NB4 (cell line): ENCODE data around the gene TAF1B.
A peak's percentile ranks its signal among the peaks of the same experiment; 100 is the strongest.

Experiments
- DNase-seq: peaks from one replicate; pipeline ENCODE4 v3.0.0; 2010; ENCODE audit warnings: low read depth
- H3K4me3 ChIP-seq: one replicate; pipeline ENCODE4 v1.5.1; 2011; ENCODE audit warnings: mild to moderate bottlenecking, low read depth, low read length, moderate library complexity
- MYC ChIP-seq: IDR thresholded peaks from 2 replicates; pipeline ENCODE4 v1.6.1; 2011; ENCODE audit warnings: low read depth, low read length
- POLR2A ChIP-seq: IDR thresholded peaks from 2 replicates; pipeline ENCODE4 v1.6.1; 2011; ENCODE audit warnings: mild to moderate bottlenecking; ENCODE audit not compliant: insufficient read length; ENCODE audit errors: extremely low read depth
- TF ChIP-seq, protein P1 (sequence below): IDR thresholded peaks from one replicate; pipeline ENCODE4 v1.5.1; 2012; ENCODE audit warnings: low read depth, low read length
- TF ChIP-seq, protein P2 (sequence below): IDR thresholded peaks from 2 replicates; pipeline ENCODE4 v1.6.1; 2011; ENCODE audit warnings: low read depth, low read length

Gene TAF1B

DNA sequence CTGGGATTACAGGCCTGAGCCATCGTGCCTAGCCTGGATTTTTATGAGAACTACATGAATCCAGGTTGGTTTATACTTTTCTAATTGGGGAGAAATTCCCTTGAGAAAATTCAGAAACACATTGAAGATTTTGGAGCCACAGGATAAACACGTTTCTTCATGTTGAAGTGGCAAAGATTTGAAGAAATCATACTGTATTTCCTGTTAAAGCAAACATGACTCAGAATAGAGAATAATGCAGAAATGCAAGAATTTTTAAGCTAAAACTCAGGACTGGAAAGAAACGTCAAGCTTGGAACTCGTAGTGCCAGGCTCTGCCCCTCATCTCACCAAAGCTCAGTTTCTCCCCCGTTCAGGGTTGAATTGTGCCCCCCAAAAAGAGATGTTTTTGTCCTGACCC, 32.1 kb upstream of the TAF1B start:
- H3K4me3 ChIP-seq: no peak overlapping the region
- TF ChIP-seq, protein P1, sequence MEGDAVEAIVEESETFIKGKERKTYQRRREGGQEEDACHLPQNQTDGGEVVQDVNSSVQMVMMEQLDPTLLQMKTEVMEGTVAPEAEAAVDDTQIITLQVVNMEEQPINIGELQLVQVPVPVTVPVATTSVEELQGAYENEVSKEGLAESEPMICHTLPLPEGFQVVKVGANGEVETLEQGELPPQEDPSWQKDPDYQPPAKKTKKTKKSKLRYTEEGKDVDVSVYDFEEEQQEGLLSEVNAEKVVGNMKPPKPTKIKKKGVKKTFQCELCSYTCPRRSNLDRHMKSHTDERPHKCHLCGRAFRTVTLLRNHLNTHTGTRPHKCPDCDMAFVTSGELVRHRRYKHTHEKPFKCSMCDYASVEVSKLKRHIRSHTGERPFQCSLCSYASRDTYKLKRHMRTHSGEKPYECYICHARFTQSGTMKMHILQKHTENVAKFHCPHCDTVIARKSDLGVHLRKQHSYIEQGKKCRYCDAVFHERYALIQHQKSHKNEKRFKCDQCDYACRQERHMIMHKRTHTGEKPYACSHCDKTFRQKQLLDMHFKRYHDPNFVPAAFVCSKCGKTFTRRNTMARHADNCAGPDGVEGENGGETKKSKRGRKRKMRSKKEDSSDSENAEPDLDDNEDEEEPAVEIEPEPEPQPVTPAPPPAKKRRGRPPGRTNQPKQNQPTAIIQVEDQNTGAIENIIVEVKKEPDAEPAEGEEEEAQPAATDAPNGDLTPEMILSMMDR: no peak
- TF ChIP-seq MYC (no peak), POLR2A (no peak)
- TF ChIP-seq, protein P2, sequence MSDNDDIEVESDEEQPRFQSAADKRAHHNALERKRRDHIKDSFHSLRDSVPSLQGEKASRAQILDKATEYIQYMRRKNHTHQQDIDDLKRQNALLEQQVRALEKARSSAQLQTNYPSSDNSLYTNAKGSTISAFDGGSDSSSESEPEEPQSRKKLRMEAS: no peak
- no peak for DNase-seq

DNA sequence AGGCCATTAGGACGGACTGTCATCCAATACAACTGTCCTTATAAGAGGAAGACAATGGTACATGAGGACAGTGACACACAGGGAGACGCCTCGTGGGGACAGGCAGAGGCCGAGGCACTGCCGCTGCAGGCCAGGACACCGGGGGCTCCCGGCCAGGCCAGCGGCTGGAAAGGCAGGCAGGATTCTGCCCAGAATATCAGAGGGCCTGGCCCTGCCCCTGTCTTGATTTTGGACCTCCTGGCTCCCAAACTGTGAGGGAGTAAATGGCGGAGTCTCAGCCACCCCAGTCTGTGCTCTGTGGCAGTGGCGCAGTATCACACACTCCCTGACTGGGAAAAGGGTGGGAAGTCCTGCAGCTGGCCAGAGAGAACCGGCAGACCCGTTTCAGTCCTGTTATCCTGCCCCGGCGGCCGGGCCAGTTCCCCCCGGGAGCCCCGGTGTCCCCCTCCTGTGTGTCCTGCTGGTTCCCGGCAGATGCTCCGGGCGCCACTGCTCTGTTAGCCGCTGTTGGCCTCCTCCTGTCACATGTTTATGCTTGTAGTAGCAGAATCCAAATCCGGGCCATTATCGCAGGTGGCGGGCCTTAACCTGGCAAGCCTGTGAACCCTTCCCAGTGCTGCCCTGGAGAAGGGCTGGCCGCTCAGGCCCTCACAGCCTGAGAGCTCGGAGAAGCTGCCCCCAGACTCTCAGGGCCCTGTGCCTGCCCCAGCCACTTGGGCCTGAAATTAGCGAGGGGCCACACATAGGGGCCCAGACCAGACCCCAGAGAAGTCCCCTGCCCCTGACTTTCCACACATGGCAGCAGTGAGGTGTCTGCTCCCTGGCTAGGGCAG, 31.4 kb upstream of the TAF1B start:
- TF ChIP-seq, protein P1: no peak
- TF ChIP-seq MYC (no peak), POLR2A (no peak)
- TF ChIP-seq, protein P2: no peak
- H3K4me3 ChIP-seq: no peak overlapping the region
- no peak for DNase-seq

DNA sequence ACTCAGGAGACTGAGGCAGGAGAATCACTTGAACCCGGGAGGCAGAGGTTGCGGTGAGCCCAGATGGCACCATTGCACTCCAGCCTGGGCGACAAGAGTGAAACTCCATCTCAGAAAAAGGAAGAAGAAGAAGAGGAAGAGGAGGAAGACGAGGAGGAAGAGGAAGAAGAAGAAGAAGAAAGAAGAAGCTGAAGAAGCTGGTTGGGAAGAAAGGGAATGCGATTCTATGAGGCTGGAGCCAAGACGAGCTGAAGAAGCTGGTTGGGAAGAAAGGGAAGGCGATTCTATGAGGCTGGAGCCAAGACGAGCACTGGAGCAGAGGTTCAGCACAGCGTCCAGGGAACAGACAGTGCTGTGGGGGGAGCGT, 30.3 kb upstream of the TAF1B start:
- no peak for DNase-seq
- TF ChIP-seq, protein P1: no peak
- TF ChIP-seq, protein P2: no peak
- TF ChIP-seq MYC (no peak), POLR2A (no peak)
- no peak overlapping the region for H3K4me3 ChIP-seq

DNA sequence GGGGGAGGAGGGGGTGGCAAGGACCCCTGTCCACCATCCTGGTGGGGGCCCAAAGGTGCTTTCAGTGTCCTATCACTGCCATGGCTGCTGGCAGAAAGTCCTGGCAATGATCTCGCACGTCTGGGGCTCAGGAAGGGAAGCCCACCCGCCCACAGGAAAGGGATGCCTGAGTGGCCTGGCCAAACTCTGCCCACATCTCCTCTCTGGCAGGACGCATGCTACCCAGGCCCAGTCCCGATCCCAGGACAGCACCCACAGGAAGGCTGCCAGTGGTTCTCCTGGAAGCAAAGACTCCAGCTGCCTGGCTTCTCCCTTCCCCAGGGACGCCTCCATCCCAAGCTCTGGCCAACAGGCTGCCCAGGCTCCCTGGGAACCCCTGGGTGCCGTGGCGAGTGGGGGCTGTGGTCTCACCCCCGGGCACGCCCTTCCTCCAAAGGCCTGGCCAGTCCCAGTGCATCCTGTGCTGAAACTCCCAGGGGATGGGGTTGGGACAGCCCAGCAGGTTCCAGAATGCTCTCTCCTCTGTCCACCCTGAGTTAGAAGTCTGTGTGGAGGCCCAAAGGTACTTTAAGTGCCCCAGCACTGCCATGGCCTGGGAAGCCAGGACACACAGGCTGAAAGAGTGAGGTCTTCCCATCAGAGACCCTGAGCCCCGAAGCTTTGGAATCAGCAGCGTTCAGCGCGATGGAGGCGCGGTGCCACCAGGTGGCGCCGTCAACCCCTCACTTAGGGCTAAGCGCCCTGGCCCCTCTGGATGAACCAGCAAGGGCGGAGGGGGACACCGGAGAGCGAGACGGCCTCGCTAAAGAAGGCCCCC, 29.8 kb upstream of the TAF1B start:
- TF ChIP-seq, protein P1: peak; percentile 96
- no peak for TF ChIP-seq POLR2A
- DNase-seq: peak; percentile 77
- no peak overlapping the region for H3K4me3 ChIP-seq

DNA sequence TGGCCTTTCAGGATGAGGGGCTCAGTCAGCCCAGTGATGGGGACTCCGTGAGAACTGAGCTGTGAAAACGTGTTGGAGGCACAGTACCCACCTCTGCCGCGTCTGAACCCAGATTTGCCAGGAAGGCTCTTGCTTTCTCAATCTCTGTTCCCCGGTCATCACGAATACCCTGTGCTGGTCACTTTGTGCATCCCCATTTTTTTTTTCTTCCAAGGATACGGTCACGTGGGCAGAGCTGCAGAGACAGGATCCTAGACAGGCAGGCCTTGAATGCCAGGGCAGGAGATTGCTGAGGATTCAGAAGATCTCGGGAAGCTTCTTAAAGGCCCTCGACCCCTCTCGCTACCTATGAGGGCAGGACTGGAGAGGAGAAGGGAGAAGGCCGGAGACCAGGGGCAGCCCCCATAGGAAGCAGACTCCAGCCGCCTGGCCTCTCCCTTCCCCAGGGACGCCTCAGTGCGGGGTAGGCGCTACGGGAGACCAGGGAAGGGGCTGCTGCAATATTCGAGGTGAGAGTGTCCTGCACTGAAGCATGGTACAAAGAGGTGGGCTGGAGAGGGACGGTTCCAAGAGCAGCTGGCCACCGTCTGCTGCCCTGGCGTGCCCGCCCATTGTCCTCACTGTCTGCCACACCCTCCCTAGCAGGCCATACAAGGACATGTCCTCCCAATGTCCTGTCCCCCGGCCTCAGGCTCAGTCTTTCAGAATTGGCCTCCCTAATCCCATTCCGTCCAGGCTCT, 29.0 kb upstream of the TAF1B start:
- H3K4me3 ChIP-seq: no peak overlapping the region
- no peak for TF ChIP-seq POLR2A
- TF ChIP-seq MYC: no peak
- TF ChIP-seq, protein P1: no peak
- TF ChIP-seq, protein P2: no peak
- no peak for DNase-seq
